ENCODE data around the gene PMM1.

Gene PMM1

GRCh38 chr22:41534219-41534618, 55.4 kb downstream of the PMM1 start:
- DNase-seq: no peak

- peak; percentile 56 to 74 for DNase-seq
These were observed 56.5 kb downstream of the PMM1 start for GRCh38 chr22:41532908-41533825.

- DNase-seq: peak in 1 of 2 donors; percentile 20
These were observed 57.7 kb downstream of the PMM1 start for GRCh38 chr22:41531715-41532477.

GRCh38 chr22:41530890-41531714, 58.5 kb downstream of the PMM1 start:
- no peak for DNase-seq

GRCh38 chr22:41528938-41529561, 60.6 kb downstream of the PMM1 start:
- no peak for DNase-seq

- DNase-seq: no peak
These were observed 61.4 kb downstream of the PMM1 start for GRCh38 chr22:41528132-41528766.

Data from inflammatory macrophage (primary cell).